Stimulated activated naive CD4-positive, alpha-beta T cell (primary cell): ENCODE results near the gene MPO.

Source experiments
- DNase-seq, 6 experiments: peaks; one replicate each; lab custom pipeline; 2025; lab: John Stamatoyannopoulos, UW

Gene MPO

GRCh38 chr17:58279736-58280479 lies 827 bp downstream of the MPO start:
- no peak for DNase-seq

- DNase-seq = no peak
Measured at GRCh38 chr17:58279016-58279711, 1.6 kb downstream of the MPO start.

- DNase-seq = no peak
Measured at GRCh38 chr17:58278661-58279015, 2.1 kb downstream of the MPO start.

- no peak for DNase-seq
Measured at GRCh38 chr17:58277802-58278595, 2.7 kb downstream of the MPO start.

DNA sequence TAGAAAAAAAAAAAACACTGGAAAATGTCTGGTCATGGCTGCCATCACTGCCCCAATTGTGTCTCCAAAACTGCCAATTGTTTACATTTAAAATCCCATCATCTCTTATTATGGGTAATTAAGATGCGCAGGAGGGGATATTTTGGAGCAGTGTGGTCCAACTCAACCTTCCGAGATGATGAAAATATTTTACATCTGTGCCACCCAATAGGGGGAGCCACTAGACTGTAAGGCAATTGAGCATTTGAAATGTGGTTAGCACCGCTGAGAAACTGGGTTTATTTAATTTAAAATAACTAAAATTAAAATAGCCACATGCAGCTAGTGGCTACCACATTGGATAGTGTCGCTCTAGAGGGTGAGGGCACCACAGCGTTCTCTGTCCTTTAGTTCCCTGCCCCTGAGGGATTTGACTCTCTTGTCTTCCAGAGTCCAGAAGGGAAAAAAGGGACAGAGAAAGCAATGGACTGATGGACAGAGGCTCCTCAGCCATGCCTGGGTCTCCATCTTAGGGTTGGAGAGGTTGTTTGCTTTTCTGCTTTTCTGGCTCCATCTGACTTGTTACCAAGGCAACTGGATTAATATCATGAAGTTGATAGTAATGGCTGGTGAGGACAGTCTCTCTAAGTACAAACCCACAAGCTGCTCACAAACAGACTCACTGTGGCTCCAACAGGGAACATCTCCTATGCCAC lies 3.5 kb downstream of the MPO start:
- DNase-seq = peak in 1 of 6 experiments; percentile 5

- DNase-seq = no peak
Measured at GRCh38 chr17:58276423-58276822, 4.3 kb downstream of the MPO start.

- DNase-seq = no peak
Measured at GRCh38 chr17:58275417-58275816, 5.3 kb downstream of the MPO start.

- no peak for DNase-seq
Measured at GRCh38 chr17:58273453-58274104, 7.2 kb downstream of the MPO start.

- DNase-seq = no peak
Measured at GRCh38 chr17:58272367-58273280, 8.1 kb downstream of the MPO start.

DNA sequence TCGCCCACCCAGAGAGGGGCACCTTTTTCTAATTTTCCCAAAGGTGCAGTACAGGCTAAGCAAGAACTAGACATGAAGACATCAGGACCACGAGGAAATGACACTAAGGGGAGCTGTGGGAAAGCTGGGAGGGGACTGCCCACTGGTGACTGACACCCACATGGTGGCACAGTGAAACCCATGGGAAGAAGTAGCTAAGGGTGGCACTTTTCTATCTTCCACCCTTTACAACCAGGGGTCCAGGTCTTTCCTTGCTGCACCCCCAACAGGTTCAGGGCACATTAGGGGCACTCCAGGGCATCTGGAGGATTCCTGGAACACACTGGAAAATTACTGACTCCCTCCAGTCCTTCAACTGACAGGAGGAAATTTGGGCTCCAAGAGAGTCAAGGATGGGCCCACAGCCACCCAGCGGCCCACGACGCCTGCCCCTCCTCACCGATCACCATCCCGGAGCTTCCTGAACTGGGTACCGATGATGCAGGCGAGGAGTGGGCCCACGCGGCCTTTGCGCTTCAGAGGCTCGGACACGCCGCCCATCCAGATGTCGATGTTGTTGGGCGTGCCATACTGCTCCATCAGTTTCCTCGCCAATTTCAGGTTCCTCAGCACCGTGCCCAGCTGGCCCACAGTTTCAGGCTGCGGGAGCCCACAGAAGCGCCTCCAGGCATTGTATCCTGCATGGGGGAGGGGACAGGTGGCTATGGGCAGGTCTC lies 9.4 kb downstream of the MPO start:
- DNase-seq = no peak

DNA sequence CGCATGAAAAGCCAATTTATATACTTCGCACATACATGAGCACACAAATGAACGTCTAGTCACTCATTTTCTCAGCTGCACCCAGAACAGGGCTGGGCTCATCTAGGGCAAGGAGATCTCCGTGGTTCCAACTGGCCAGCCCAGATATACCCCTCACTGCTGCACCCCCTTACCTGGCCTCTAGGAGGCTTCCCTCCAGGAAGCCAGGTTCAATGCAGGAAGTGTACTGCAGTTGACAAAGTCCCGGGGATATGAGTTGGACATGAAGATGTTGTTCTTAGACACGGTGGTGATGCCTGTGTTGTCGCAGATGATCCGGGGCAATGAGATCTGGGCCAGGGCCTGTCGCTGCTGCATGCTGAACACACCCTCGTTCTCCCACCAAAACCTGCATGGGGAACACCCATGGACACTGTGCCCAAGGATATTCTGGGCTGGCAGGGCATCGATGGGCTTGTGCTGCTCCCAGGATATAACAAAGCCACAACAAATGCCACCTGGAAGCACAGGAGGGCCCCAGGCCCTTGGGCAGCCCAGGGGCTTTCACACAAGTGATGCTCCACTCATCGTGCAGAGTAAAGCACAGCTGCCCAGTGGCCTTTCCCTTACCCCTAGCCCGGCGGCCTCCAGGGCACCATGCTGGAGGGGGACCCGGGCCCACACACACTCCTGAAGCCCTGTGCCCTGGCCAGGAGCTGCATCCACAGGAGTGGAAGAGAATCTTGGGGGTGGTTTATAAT lies 10.1 kb downstream of the MPO start:
- DNase-seq = no peak

- DNase-seq = no peak
Measured at GRCh38 chr17:58269557-58270291, 11.0 kb downstream of the MPO start.

DNA sequence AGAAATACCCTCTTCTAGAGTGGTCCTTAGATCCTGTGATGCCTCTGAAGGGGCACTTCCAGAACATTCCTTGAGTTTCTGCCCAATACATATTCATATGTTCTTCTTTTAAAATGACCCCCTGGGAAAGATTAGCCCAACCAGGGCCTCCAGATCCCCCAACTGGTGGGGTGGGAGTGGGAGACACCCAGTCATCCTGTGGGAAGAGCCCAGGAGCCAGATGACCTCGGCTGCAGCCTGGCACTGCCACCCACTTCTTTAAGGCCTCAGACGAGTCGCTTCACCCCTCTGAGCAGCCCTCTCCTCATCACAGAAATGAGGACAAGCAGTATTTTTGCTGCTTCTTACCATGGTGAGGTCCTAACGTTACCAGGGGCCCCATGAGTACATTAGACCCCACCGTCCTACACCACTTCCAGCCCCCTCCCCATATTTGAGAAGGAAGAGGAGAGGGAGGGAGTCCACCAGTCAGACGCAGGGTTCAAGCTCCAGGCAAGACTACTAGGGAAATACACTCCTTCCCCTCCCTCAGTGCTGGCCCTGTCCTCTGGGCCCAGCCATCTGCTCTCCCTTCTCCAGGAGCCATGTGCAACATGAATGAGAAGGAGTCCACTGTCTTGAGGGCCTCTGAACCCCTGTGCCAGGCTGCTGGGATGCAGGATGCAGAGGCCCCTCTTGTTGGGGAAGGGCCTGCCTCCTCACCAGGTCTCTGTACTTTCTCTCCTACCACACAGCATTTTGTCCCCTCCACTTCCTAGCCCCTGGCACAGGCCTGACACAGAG lies 11.8 kb downstream of the MPO start:
- no peak for DNase-seq

DNA sequence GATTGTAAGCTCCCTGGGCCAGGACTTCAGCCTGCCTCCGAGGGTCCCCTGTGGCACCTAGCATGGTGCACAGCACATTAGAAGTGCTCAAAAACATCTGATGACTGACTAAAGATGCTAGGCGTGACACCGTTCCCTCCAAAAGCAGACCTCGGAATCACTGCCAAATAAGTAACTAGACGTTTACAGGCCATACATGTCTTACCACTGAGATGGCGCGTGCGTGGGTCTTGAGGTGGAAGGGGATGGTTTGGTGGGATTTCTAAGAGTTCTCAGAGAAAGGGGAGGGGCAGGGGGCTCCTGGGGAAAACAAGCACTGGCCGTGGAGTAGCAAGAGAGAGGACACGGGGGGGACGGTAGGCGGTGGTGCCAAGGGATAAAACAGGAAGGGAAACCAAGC lies 12.4 kb downstream of the MPO start:
- no peak for DNase-seq

- DNase-seq = no peak
Measured at GRCh38 chr17:58267347-58268324, 13.1 kb downstream of the MPO start.
